Neural progenitor cell (in vitro differentiated cells): ENCODE results near the gene HOXC10.

ENCODE experiments used
- EZH2 ChIP-seq: fragments of 200-600 bp; sonication (generic); IDR thresholded peaks from 2 replicates; pipeline ENCODE4 v1.6.1; 2017; ENCODE audit warnings: antibody characterized with exemption, mild to moderate bottlenecking, moderate library complexity
- EZH2phosphoT487 ChIP-seq: fragments of 200-600 bp; sonication (generic); IDR thresholded peaks from 2 replicates; pipeline ENCODE4 v1.6.1; 2017; ENCODE audit warnings: antibody characterized with exemption
- TF ChIP-seq, protein P1 (sequence below): fragments of 200-600 bp; sonication (generic); IDR thresholded peaks from 2 replicates; pipeline ENCODE4 v1.5.1; 2017; ENCODE audit warnings: antibody characterized with exemption, mild to moderate bottlenecking

- TF ChIP-seq EZH2 = no peak
- TF ChIP-seq, protein P1, sequence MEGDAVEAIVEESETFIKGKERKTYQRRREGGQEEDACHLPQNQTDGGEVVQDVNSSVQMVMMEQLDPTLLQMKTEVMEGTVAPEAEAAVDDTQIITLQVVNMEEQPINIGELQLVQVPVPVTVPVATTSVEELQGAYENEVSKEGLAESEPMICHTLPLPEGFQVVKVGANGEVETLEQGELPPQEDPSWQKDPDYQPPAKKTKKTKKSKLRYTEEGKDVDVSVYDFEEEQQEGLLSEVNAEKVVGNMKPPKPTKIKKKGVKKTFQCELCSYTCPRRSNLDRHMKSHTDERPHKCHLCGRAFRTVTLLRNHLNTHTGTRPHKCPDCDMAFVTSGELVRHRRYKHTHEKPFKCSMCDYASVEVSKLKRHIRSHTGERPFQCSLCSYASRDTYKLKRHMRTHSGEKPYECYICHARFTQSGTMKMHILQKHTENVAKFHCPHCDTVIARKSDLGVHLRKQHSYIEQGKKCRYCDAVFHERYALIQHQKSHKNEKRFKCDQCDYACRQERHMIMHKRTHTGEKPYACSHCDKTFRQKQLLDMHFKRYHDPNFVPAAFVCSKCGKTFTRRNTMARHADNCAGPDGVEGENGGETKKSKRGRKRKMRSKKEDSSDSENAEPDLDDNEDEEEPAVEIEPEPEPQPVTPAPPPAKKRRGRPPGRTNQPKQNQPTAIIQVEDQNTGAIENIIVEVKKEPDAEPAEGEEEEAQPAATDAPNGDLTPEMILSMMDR = no peak
- TF ChIP-seq EZH2phosphoT487 = no peak
These were observed 17.5 kb upstream of the HOXC10 start for GRCh38 chr12:53967421-53967925.
